Stomach (tissue), 9 donors: ENCODE results near the gene TRAF3. TPM values are rescaled to one million over a fixed set of nuclear protein-coding genes. Genes with fewer than 3 reads are reported as not detected.

Experiments
- DNase-seq, 2 donors: peaks; one replicate each; pipeline versions ENCODE4 v3.0.0 to v3.0.0-alpha.2; 2013 to 2019
- H3K27ac ChIP-seq, 5 donors: fragments of 200-600 bp in 4 of 5; sonication (generic) in 4 of 5; one replicate each; pipeline ENCODE4 v1.5.1; 2013 to 2019; ENCODE audit warnings: mild to moderate bottlenecking in 1 of 5, moderate library complexity in 1 of 5
- H3K27me3 ChIP-seq, 3 donors: fragments of 200-600 bp; sonication (generic); one replicate each; pipeline ENCODE4 v1.5.1; 2017 to 2019; ENCODE audit warnings: mixed run types in 1 of 3
- H3K36me3 ChIP-seq, 4 donors: fragments of 200-600 bp; sonication (generic); 1 replicate in 3 of 4; 2 replicates in 1 of 4; pipeline ENCODE4 v1.5.1; 2016 to 2019
- H3K4me1 ChIP-seq, 4 donors: fragments of 200-600 bp; sonication (generic); one replicate each; pipeline ENCODE4 v1.5.1; 2016 to 2019
- H3K4me3 ChIP-seq, 4 donors: fragments of 200-600 bp; sonication (generic) in 3 of 4; one replicate each; pipeline ENCODE4 v1.5.1; 2016 to 2019; ENCODE audit warnings: mild to moderate bottlenecking in 1 of 4
- H3K9me3 ChIP-seq, 4 donors: fragments of 200-600 bp; sonication (generic); one replicate each; pipeline ENCODE4 v1.5.1; 2016 to 2019
- EP300 ChIP-seq: sonication (generic); formaldehyde crosslinking; IDR thresholded peaks from one replicate; pipeline ENCODE4 v1.6.1; 2017; ENCODE audit warnings: antibody characterized with exemption
- POLR2A ChIP-seq, 4 donors: fragments of 450-650 bp; IDR thresholded peaks; one replicate each; pipeline ENCODE4 v1.6.1; 2016; ENCODE audit warnings: antibody characterized with exemption in 4 of 4, control low read depth in 2 of 4, mild to moderate bottlenecking in 1 of 4, moderate library complexity in 1 of 4
- POLR2AphosphoS5 ChIP-seq, 3 donors: sonication (generic); formaldehyde crosslinking; IDR thresholded peaks; one replicate each; pipeline ENCODE4 v1.6.1; 2016; ENCODE audit warnings: antibody characterized with exemption in 3 of 3
- WGBS, 5 donors: extraction: QIAGEN DNeasy Blood & Tissue Kit in 3 of 5; methylation state at CpG; one replicate each; pipeline versions ENCODE4 v1.1.5 to v1.1.7; 2013 to 2018; 5-methylcytosine and 5-hydroxymethylcytosine counted together
- intact Hi-C: fragments of 100-400 bp; cut with DNase I; formaldehyde crosslinking; loops from one replicate; pipeline ENCODE4 v1.15.1; 2023; ENCODE audit warnings: low total_unique reads
- polyA plus RNA-seq, 3 donors: library from polyadenylated mRNA; stranded (reverse); fragments of 200-250 nt; gene quantifications; one replicate each; pipeline ENCODE4 v1.2.3, GENCODE V29; 2013
- total RNA-seq, 5 donors: library from RNA; depleted of rRNA; stranded (reverse); fragments of >200 nt; gene quantifications; one replicate each; pipeline versions ENCODE4 v1.1.0 to v1.2.3, GENCODE V29; 2014 to 2016
- TF ChIP-seq, protein P1 (sequence below), 7 experiments: fragments of 450-650 bp in 4 of 7; fragments of 200-600 bp in 3 of 7; sonication (generic) in 3 of 7; IDR thresholded peaks; one replicate each; pipeline ENCODE4 v1.5.1; 2016 to 2019; ENCODE audit warnings: antibody characterized with exemption in 7 of 7, control low read depth in 2 of 7, mild to moderate bottlenecking in 1 of 7
- donor health status: healthy with polysubstance abuse.
- donor health status: Bipolar disorder and iron deficiency.
- donor health status: healthy.

TRAF3 gene
- total and polyA plus RNA-seq, 8 donors = 3.5 to 30.1 (median 6.3) TPM

DNA sequence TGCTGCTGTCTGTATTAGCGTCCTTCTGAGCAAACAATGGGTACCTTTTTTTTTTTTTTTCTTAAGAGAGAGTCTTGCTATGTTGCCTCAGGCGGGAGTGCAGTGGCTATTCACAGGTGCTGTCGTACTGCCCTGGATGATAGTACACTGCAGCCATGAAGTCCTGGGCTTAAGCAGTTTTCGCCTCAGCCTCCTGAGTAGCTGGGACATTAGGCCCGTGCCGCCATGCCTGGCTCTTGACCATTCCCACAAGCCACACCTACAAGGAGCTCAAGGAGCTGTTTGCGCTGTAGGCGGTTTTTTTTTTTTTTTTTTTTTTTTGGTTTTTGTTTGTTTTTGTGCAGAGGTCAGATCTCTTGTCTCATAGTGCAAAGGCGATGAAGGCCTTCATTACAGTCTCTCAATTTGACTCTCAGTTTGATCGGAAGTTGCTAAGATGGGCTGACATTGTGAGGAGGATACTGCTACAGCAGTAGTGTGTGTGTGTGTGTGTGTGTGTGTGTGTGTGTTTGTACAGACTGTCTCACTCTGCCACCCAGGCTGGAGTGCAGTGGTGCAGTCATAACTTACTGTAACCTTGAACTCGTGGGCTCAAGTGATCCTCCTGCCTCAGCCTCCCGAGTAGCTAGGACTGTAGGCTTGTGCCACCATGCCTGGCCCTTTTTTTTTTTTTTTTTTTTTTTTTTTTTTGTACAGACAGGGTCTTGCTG is 34.2 kb downstream of the TRAF3 start:
- Histone ChIP-seq H3K27me3 (no peaks in the 10 kb centered on the region), H3K27ac (no peak overlapping the region), H3K36me3 (no peaks in the 10 kb centered on the region), H3K4me3 (no peak overlapping the region), H3K9me3 (no peaks in the 10 kb centered on the region), H3K4me1 (no peaks in the 10 kb centered on the region)
- intact Hi-C loops = no loop called here
- no peak for DNase-seq
- WGBS, 5 donors = 48 to 73% (median 62%) methylated on average over 12 of the region's 12 CpGs
- TF ChIP-seq POLR2AphosphoS5 (IDR thresholded peaks at IDR 0.05) = no peak

DNA sequence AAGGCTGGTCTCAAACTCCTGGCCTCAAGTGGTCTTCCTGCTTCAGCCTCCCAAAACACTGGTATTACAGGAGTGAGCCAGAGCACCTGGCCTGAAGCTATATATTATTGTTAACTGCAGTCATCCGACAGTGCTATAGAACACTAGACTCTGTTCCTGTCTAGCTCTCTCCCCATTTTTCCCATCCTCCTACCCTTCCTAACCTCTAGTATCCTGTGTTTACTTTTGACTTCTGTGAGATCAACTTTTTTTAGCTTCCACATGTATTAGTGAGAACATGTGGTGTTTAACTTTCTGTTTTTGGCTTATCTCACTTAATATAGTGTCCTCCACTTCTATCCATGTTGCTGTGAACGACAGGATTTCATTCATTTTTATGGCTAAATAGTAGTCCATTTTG is 34.7 kb downstream of the TRAF3 start:
- Histone ChIP-seq H3K27me3 (no peaks in the 10 kb centered on the region), H3K36me3 (no peaks in the 10 kb centered on the region), H3K27ac (no peak overlapping the region), H3K4me1 (peaks cover 0 to 4% (median 0%) of the 10 kb centered on the region in 4 donors), H3K9me3 (no peaks in the 10 kb centered on the region), H3K4me3 (no peak overlapping the region)
- WGBS, 5 donors = 83 to 89% (median 85%) methylated on average over 2 of the region's 2 CpGs
- TF ChIP-seq POLR2AphosphoS5 (IDR thresholded peaks at IDR 0.05) (no peak), EP300 (no peak), POLR2A (IDR thresholded peaks at IDR 0.05) (no peak)
- TF ChIP-seq, protein P1, sequence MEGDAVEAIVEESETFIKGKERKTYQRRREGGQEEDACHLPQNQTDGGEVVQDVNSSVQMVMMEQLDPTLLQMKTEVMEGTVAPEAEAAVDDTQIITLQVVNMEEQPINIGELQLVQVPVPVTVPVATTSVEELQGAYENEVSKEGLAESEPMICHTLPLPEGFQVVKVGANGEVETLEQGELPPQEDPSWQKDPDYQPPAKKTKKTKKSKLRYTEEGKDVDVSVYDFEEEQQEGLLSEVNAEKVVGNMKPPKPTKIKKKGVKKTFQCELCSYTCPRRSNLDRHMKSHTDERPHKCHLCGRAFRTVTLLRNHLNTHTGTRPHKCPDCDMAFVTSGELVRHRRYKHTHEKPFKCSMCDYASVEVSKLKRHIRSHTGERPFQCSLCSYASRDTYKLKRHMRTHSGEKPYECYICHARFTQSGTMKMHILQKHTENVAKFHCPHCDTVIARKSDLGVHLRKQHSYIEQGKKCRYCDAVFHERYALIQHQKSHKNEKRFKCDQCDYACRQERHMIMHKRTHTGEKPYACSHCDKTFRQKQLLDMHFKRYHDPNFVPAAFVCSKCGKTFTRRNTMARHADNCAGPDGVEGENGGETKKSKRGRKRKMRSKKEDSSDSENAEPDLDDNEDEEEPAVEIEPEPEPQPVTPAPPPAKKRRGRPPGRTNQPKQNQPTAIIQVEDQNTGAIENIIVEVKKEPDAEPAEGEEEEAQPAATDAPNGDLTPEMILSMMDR (IDR thresholded peaks at IDR 0.05) = no peak
- no peak for DNase-seq
- intact Hi-C loops = no loop called here

DNA sequence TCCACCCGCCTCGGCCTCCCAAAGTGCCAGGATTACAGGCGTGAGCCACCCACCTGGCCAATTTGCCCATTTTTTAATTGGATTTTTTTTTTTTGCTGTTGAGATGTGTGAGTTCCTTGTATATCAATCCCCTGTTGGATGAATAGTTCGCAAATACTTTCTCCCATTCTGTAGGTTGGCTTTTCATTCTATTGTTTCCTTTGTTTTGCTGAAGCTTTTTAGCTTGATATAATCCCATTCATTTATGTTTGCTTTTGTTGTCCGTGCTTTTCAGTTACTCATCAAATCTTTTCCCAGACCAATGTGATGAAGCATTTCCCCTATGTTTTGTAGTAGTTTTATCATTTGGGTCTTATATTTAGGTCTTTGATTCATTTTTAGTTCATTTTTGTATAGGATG is 36.4 kb downstream of the TRAF3 start:
- intact Hi-C loops = no loop called here
- no peaks in the 10 kb centered on the region for H3K36me3 ChIP-seq
- peaks cover 0 to 21% (median 9%) of the 10 kb centered on the region in 4 donors for H3K4me1 ChIP-seq
- H3K27me3 ChIP-seq = no peaks in the 10 kb centered on the region
- DNase-seq = no peak
- TF ChIP-seq POLR2AphosphoS5 (IDR thresholded peaks at IDR 0.05) = no peak
- TF ChIP-seq EP300 = no peak
- TF ChIP-seq, protein P1 (IDR thresholded peaks at IDR 0.05) = no peak
- no peak for TF ChIP-seq POLR2A (IDR thresholded peaks at IDR 0.05)
- H3K4me3 ChIP-seq = no peak overlapping the region
- no peaks in the 10 kb centered on the region for H3K9me3 ChIP-seq
- WGBS, 5 donors = 76 to 98% (median 87%) methylated on average over 5 of the region's 5 CpGs
- H3K27ac ChIP-seq = no peak overlapping the region

DNA sequence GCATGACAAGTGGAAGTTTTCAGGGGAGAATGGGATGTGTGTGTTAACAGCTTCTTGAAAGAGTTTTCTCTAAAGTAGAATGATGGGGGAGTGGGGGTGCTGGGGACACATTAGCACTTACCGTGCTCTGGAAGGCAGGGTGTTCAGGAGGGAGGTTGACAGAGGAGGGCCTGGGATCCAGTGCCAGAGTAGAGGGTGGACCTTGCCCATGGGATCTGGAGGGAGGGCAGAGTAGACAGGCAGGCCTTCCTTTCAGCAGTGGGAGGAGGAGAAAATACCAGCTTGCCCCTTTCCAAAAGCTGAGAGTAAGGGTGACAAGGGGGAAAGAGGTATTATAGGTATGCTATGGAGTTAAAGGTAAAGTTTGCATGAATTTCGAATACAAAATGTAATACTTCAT is 40.1 kb downstream of the TRAF3 start:
- 91 to 97% (median 94%) methylated on average over 2 of the region's 2 CpGs for WGBS, 5 donors
- H3K36me3 ChIP-seq = no peaks in the 10 kb centered on the region

More for the DNA sequence above, 40.1 kb downstream of the TRAF3 start:
- H3K27ac ChIP-seq = no peak overlapping the region
- H3K9me3 ChIP-seq = no peaks in the 10 kb centered on the region
- intact Hi-C loops = no loop called here
- no peak overlapping the region for H3K4me3 ChIP-seq
- peaks cover 0 to 36% (median 13%) of the 10 kb centered on the region in 4 donors for H3K4me1 ChIP-seq
- TF ChIP-seq, protein P1 (IDR thresholded peaks at IDR 0.05) = no peak
- H3K27me3 ChIP-seq = no peaks in the 10 kb centered on the region
- no peak for DNase-seq
